ENCODE results near the gene CHCHD6.

Gene CHCHD6

GRCh38 chr3:126703512-126704493, at the start of gene CHCHD6:
TSS of gene CHCHD6 (plus strand) at chr3:126704240. CDS start at chr3:126704313, 73 bp downstream.
- peak; percentile 97 for DNase-seq

GRCh38 chr3:126654571-126655383, 49.3 kb upstream of the CHCHD6 start, which contains the start of gene TXNRD3:
TSS of gene TXNRD3 (minus strand) at chr3:126655124.
- peak; percentile 64 for DNase-seq

- DNase-seq: no peak
Observed at GRCh38 chr3:126655887-126656286, 48.2 kb upstream of the CHCHD6 start.

- no peak for DNase-seq
Observed at GRCh38 chr3:126656371-126657134, 47.5 kb upstream of the CHCHD6 start.

GRCh38 chr3:126657901-126658300, 46.1 kb upstream of the CHCHD6 start:
- DNase-seq: no peak

- DNase-seq: no peak
Observed at GRCh38 chr3:126658584-126658983, 45.5 kb upstream of the CHCHD6 start.

- DNase-seq: no peak
Observed at GRCh38 chr3:126659915-126660886, 43.8 kb upstream of the CHCHD6 start.

- DNase-seq: no peak
Observed at GRCh38 chr3:126661532-126662364, 42.3 kb upstream of the CHCHD6 start.

- DNase-seq: no peak
Observed at GRCh38 chr3:126663257-126663656, 40.8 kb upstream of the CHCHD6 start.

- no peak for DNase-seq
Observed at GRCh38 chr3:126663750-126664149, 40.3 kb upstream of the CHCHD6 start.

GRCh38 chr3:126664591-126665214, 39.3 kb upstream of the CHCHD6 start:
- no peak for DNase-seq

GRCh38 chr3:126665221-126665936, 38.7 kb upstream of the CHCHD6 start:
- DNase-seq: no peak

GRCh38 chr3:126665959-126666657, 37.9 kb upstream of the CHCHD6 start:
- no peak for DNase-seq

GRCh38 chr3:126666658-126667528, 37.1 kb upstream of the CHCHD6 start:
- DNase-seq: no peak

GRCh38 chr3:126667631-126668449, 36.2 kb upstream of the CHCHD6 start:
- DNase-seq: no peak

Measured in hematopoietic multipotent progenitor cell treated with erythropoietin and hydrocortisone succinate and interleukin-3 and kit ligand, for 6 days (in vitro differentiated cells).